Urinary bladder (tissue), 4 donors: Measurements from ENCODE around the gene DHRSX. TPM values are rescaled to one million over a fixed set of nuclear protein-coding genes. Genes with fewer than 3 reads are reported as not detected.
"Not testable (repeated sequence)": the region's sequence is repeated elsewhere in the genome, so short reads cannot be mapped to it uniquely, and the experiment has no call there.

Experiments
- DNase-seq: peaks from one replicate; pipeline ENCODE4 v3.0.0-alpha.2; 2015; ENCODE audit errors: extremely low spot score
- H3K27ac ChIP-seq: one replicate; pipeline ENCODE4 v1.5.1; 2013; ENCODE audit warnings: low read depth, mild to moderate bottlenecking, moderate library complexity
- H3K36me3 ChIP-seq: one replicate; pipeline ENCODE4 v1.6.1; 2013; ENCODE audit warnings: mild to moderate bottlenecking, moderate library complexity; ENCODE audit not compliant: insufficient read depth
- H3K4me1 ChIP-seq: one replicate; pipeline ENCODE4 v1.6.1; 2013; ENCODE audit warnings: mild to moderate bottlenecking, moderate library complexity; ENCODE audit not compliant: insufficient read depth
- H3K4me3 ChIP-seq: one replicate; pipeline ENCODE4 v1.5.1; 2013; ENCODE audit warnings: low read depth, low read length
- WGBS: extraction: QIAGEN DNeasy Blood & Tissue Kit; methylation state at CpG from one replicate; pipeline ENCODE4 v1.1.7; 2013; 5-methylcytosine and 5-hydroxymethylcytosine counted together
- polyA plus RNA-seq: library from polyadenylated mRNA; stranded (reverse); fragments of 200-250 nt; gene quantifications from one replicate; pipeline ENCODE4 v1.2.3, GENCODE V29; 2013
- total RNA-seq: library from RNA; depleted of rRNA; stranded (reverse); fragments of >200 nt; gene quantifications from one replicate; pipeline ENCODE4 v1.2.3, GENCODE V29; 2014
- donor health status: healthy with polysubstance abuse.
- donor health status: healthy.

Gene DHRSX
- total and polyA plus RNA-seq, 2 donors: 17.3 to 19.9 TPM

- H3K4me3 ChIP-seq, H3K27ac ChIP-seq, H3K4me1 ChIP-seq, DNase-seq, H3K36me3 ChIP-seq: not testable (repeated sequence)
- WGBS: 66% methylated on average over 5 of the region's 5 CpGs
Measured at GRCh38 chrX:2534261-2535021, 33.7 kb upstream of the DHRSX start.

GRCh38 chrX:2533424-2533823 lies 32.6 kb upstream of the DHRSX start:
- WGBS: 33% methylated on average over 8 of the region's 8 CpGs
- no peak for DNase-seq
- no peak overlapping the region for H3K27ac ChIP-seq
- H3K36me3 ChIP-seq: no peaks in the 10 kb centered on the region
- no peak overlapping the region for H3K4me3 ChIP-seq
- no peaks in the 10 kb centered on the region for H3K4me1 ChIP-seq

- WGBS: 81% methylated on average over 10 of the region's 10 CpGs
- H3K4me1 ChIP-seq: no peaks in the 10 kb centered on the region
- no peak overlapping the region for H3K27ac ChIP-seq
- H3K4me3 ChIP-seq: no peak overlapping the region
- no peaks in the 10 kb centered on the region for H3K36me3 ChIP-seq
- DNase-seq: no peak
Measured at GRCh38 chrX:2526390-2526789, 25.6 kb upstream of the DHRSX start.

- 63% methylated on average over 6 of the region's 6 CpGs for WGBS
- H3K36me3 ChIP-seq: no peaks in the 10 kb centered on the region
- H3K4me1 ChIP-seq: no peaks in the 10 kb centered on the region
- no peak overlapping the region for H3K27ac ChIP-seq
- H3K4me3 ChIP-seq: no peak overlapping the region
- no peak for DNase-seq
Measured at GRCh38 chrX:2523911-2524310, 23.1 kb upstream of the DHRSX start.

GRCh38 chrX:2521927-2522386 lies 21.2 kb upstream of the DHRSX start:
- H3K27ac ChIP-seq: no peak overlapping the region
- H3K36me3 ChIP-seq: no peaks in the 10 kb centered on the region
- WGBS: 80% methylated on average over 6 of the region's 6 CpGs
- DNase-seq: no peak
- H3K4me3 ChIP-seq: no peak overlapping the region
- H3K4me1 ChIP-seq: no peaks in the 10 kb centered on the region

- 21% methylated on average over 15 of the region's 15 CpGs for WGBS
- DNase-seq: no peak
- no peaks in the 10 kb centered on the region for H3K4me1 ChIP-seq
- H3K27ac ChIP-seq: no peak overlapping the region
- H3K36me3 ChIP-seq: no peaks in the 10 kb centered on the region
- no peak overlapping the region for H3K4me3 ChIP-seq
Measured at GRCh38 chrX:2521092-2521926, 20.5 kb upstream of the DHRSX start.

GRCh38 chrX:2520539-2520938 lies 19.8 kb upstream of the DHRSX start:
- WGBS: over 99% methylated on average over 8 of the region's 8 CpGs
- Histone ChIP-seq H3K36me3 (no peaks in the 10 kb centered on the region), H3K27ac (no peak overlapping the region), H3K4me3 (no peak overlapping the region), H3K4me1 (no peaks in the 10 kb centered on the region)
- DNase-seq: no peak

- DNase-seq, H3K4me3 ChIP-seq, H3K4me1 ChIP-seq, H3K36me3 ChIP-seq, H3K27ac ChIP-seq: not testable (repeated sequence)
- WGBS: 60% methylated on average over 3 of the region's 3 CpGs
Measured at GRCh38 chrX:2519638-2520037, 18.9 kb upstream of the DHRSX start.

- 61% methylated on average over 6 of the region's 6 CpGs for WGBS
- H3K4me1 ChIP-seq: no peaks in the 10 kb centered on the region
- H3K36me3 ChIP-seq: no peaks in the 10 kb centered on the region
- H3K27ac ChIP-seq: no peak overlapping the region
- no peak overlapping the region for H3K4me3 ChIP-seq
- DNase-seq: no peak
Measured at GRCh38 chrX:2517055-2517454, 16.3 kb upstream of the DHRSX start.

- no peaks in the 10 kb centered on the region for H3K36me3 ChIP-seq
- H3K4me3 ChIP-seq: no peak overlapping the region
- H3K4me1 ChIP-seq: no peaks in the 10 kb centered on the region
- no peak overlapping the region for H3K27ac ChIP-seq
- DNase-seq: no peak
- WGBS: 79% methylated on average over 5 of the region's 5 CpGs
Measured at GRCh38 chrX:2516623-2517022, 15.8 kb upstream of the DHRSX start.

- no peak for DNase-seq
- Histone ChIP-seq H3K27ac (no peak overlapping the region), H3K36me3 (no peaks in the 10 kb centered on the region), H3K4me3 (no peak overlapping the region), H3K4me1 (no peaks in the 10 kb centered on the region)
- WGBS: 47% methylated on average over 5 of the region's 5 CpGs
Measured at GRCh38 chrX:2514131-2514530, 13.4 kb upstream of the DHRSX start.

GRCh38 chrX:2513121-2513664 lies 12.4 kb upstream of the DHRSX start:
- no peak for DNase-seq
- no peaks in the 10 kb centered on the region for H3K4me1 ChIP-seq
- no peak overlapping the region for H3K4me3 ChIP-seq
- WGBS: 52% methylated on average over 6 of the region's 6 CpGs
- H3K36me3 ChIP-seq: no peaks in the 10 kb centered on the region
- H3K27ac ChIP-seq: no peak overlapping the region

GRCh38 chrX:2512501-2512900 lies 11.7 kb upstream of the DHRSX start:
- no peak for DNase-seq
- H3K27ac ChIP-seq: no peak overlapping the region
- WGBS: 91% methylated on average over 8 of the region's 8 CpGs
- H3K4me1 ChIP-seq: no peaks in the 10 kb centered on the region
- H3K36me3 ChIP-seq: no peaks in the 10 kb centered on the region
- no peak overlapping the region for H3K4me3 ChIP-seq

GRCh38 chrX:2511326-2511725 lies 10.6 kb upstream of the DHRSX start:
- Histone ChIP-seq H3K36me3 (no peaks in the 10 kb centered on the region), H3K4me3 (no peak overlapping the region), H3K27ac (no peak overlapping the region), H3K4me1 (no peaks in the 10 kb centered on the region)
- WGBS: 97% methylated on average over 6 of the region's 6 CpGs
- DNase-seq: no peak
